HUES6 (cell line): ENCODE data around the gene MTMR11.
A peak's percentile ranks its signal among the peaks of the same experiment; 100 is the strongest.

Source experiments
- H3K27ac ChIP-seq: 2 replicates; pipeline ENCODE4 v1.7.0; 2013; ENCODE audit warnings: low read depth, mild to moderate bottlenecking, low read length, inconsistent platforms
- H3K27me3 ChIP-seq: 2 replicates; pipeline ENCODE4 v1.6.1; 2013; ENCODE audit warnings: low read length; ENCODE audit not compliant: control insufficient read depth, insufficient read depth
- H3K36me3 ChIP-seq: 2 replicates; pipeline ENCODE4 v1.6.1; 2013; ENCODE audit warnings: low read length; ENCODE audit not compliant: control insufficient read depth, insufficient read depth
- H3K4me1 ChIP-seq: 2 replicates; pipeline ENCODE4 v1.6.1; 2013; ENCODE audit warnings: low read length; ENCODE audit not compliant: control insufficient read depth, insufficient read depth
- H3K4me3 ChIP-seq: 2 replicates; pipeline ENCODE4 v1.5.1; 2013; ENCODE audit warnings: low read depth, low read length
- H3K9ac ChIP-seq: one replicate; pipeline ENCODE4 v1.6.1; 2013; ENCODE audit warnings: mild to moderate bottlenecking, low read length
- H3K9me3 ChIP-seq: 2 replicates; pipeline ENCODE4 v1.6.1; 2013; ENCODE audit warnings: low read depth, low read length; ENCODE audit not compliant: control insufficient read depth, insufficient read depth

Gene MTMR11

GRCh38 chr1:149925751-149926150, 10.9 kb downstream of the MTMR11 start:
- Histone ChIP-seq H3K27me3 (no peaks in the 10 kb centered on the region), H3K9me3 (no peaks in the 10 kb centered on the region), H3K36me3 (peaks cover 46% of the 10 kb centered on the region), H3K4me1 (peaks cover 16% of the 10 kb centered on the region), H3K27ac (no peak overlapping the region), H3K9ac (no peak overlapping the region), H3K4me3 (peak overlapping the region; percentile 96; the same call in 1 of the 2 replicates)

GRCh38 chr1:149925345-149925744, 11.3 kb downstream of the MTMR11 start:
- H3K4me1 ChIP-seq: peaks cover 16% of the 10 kb centered on the region
- H3K9me3 ChIP-seq: no peaks in the 10 kb centered on the region
- peaks cover 46% of the 10 kb centered on the region for H3K36me3 ChIP-seq
- no peak overlapping the region for H3K27ac ChIP-seq
- H3K27me3 ChIP-seq: no peaks in the 10 kb centered on the region
- H3K9ac ChIP-seq: no peak overlapping the region
- H3K4me3 ChIP-seq: no peak overlapping the region

GRCh38 chr1:149923626-149924025, 13.1 kb downstream of the MTMR11 start:
- H3K9ac ChIP-seq: no peak overlapping the region
- peaks cover 46% of the 10 kb centered on the region for H3K36me3 ChIP-seq
- no peak overlapping the region for H3K4me3 ChIP-seq
- no peak overlapping the region for H3K27ac ChIP-seq
- H3K4me1 ChIP-seq: peaks cover 12% of the 10 kb centered on the region
- no peaks in the 10 kb centered on the region for H3K27me3 ChIP-seq
- H3K9me3 ChIP-seq: no peaks in the 10 kb centered on the region

GRCh38 chr1:149917571-149918144, 19.0 kb downstream of the MTMR11 start, which contains the start of gene SV2A:
SV2A (minus strand) TSS chr1:149917844; CDS start chr1:149913840, 4,004 bp downstream.
- peaks cover 13% of the 10 kb centered on the region for H3K36me3 ChIP-seq
- H3K27ac ChIP-seq: no peak within 1 kb of the TSS
- H3K4me1 ChIP-seq: peaks cover 19% of the 10 kb centered on the region
- H3K27me3 ChIP-seq: no peaks in the 10 kb centered on the region
- peak within 1 kb of the TSS; percentile 81 for H3K4me3 ChIP-seq
- H3K9ac ChIP-seq: peak within 1 kb of the TSS; percentile 61
- H3K9me3 ChIP-seq: no peaks in the 10 kb centered on the region

DNA sequence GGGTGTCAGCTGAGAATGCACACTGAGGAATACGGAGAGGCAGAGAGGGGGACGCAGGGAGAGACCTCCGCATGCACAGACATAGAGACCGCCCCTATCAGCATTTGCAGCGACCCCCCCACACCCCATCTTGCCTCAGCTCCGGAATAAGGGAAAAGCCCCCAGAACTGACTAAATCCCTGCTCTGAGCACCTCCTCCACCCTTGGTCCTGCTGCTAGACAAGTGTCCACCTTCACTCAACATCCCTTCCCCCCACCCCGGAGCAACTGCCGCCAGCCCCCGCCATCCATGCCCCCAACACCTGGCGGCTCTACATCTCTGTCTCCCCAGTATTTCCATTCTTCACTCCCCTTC, 19.8 kb downstream of the MTMR11 start:
- H3K9me3 ChIP-seq: no peaks in the 10 kb centered on the region
- peak overlapping the region; percentile 81 for H3K4me3 ChIP-seq
- H3K27ac ChIP-seq: no peak overlapping the region
- no peak overlapping the region for H3K9ac ChIP-seq
- peaks cover 19% of the 10 kb centered on the region for H3K4me1 ChIP-seq
- H3K36me3 ChIP-seq: peaks cover 13% of the 10 kb centered on the region
- no peaks in the 10 kb centered on the region for H3K27me3 ChIP-seq

DNA sequence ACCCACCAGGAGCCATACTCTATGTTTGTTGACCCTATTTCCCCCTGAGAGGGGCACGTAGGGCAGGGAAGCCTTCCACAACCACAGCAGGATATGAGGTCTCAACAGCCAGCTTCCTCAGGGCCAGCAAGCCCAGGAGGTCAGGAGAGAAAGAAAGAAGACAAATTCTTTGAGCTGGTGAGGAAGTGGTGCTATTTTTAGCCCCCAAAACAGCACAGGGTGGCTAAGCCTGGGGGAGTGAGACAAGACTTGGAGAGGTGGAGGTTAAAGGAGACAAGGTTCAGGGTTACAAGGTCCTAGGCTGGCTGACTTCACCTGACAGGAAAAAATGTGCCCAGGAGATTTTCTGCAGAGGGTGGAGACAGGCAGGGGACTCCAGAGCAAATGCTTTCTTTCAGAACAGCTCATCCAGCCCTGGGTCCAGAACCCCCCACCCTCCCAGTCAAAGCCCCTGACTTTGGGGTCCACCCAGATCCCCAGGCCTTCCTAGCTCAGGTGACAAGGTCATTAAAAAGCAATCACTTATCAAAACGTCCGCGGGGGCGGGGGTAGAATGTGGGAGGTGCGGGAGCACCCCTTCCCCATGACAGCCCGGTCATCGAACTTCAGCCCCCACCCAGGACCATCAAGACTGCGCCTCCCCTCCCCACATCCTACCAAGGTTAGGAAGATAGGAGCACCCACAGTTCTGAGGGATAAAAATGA, 20.3 kb downstream of the MTMR11 start:
- Histone ChIP-seq H3K4me1 (peaks cover 19% of the 10 kb centered on the region), H3K27me3 (no peaks in the 10 kb centered on the region), H3K36me3 (peaks cover 17% of the 10 kb centered on the region), H3K9me3 (no peaks in the 10 kb centered on the region), H3K9ac (peak overlapping the region; percentile 13), H3K4me3 (peak overlapping the region; percentile 81), H3K27ac (no peak overlapping the region)

GRCh38 chr1:149915429-149916192, 21.1 kb downstream of the MTMR11 start:
- Histone ChIP-seq H3K4me3 (peak overlapping the region; percentile 81), H3K27ac (no peak overlapping the region), H3K9ac (peak overlapping the region; percentile 13), H3K27me3 (no peaks in the 10 kb centered on the region), H3K36me3 (peaks cover 17% of the 10 kb centered on the region), H3K4me1 (peaks cover 19% of the 10 kb centered on the region), H3K9me3 (no peaks in the 10 kb centered on the region)

- peaks cover 26% of the 10 kb centered on the region for H3K36me3 ChIP-seq
- H3K4me3 ChIP-seq: no peak overlapping the region
- H3K9ac ChIP-seq: no peak overlapping the region
- no peaks in the 10 kb centered on the region for H3K9me3 ChIP-seq
- H3K27ac ChIP-seq: no peak overlapping the region
- peaks cover 19% of the 10 kb centered on the region for H3K4me1 ChIP-seq
- no peaks in the 10 kb centered on the region for H3K27me3 ChIP-seq
Observed at GRCh38 chr1:149914545-149914944, 22.1 kb downstream of the MTMR11 start.

DNA sequence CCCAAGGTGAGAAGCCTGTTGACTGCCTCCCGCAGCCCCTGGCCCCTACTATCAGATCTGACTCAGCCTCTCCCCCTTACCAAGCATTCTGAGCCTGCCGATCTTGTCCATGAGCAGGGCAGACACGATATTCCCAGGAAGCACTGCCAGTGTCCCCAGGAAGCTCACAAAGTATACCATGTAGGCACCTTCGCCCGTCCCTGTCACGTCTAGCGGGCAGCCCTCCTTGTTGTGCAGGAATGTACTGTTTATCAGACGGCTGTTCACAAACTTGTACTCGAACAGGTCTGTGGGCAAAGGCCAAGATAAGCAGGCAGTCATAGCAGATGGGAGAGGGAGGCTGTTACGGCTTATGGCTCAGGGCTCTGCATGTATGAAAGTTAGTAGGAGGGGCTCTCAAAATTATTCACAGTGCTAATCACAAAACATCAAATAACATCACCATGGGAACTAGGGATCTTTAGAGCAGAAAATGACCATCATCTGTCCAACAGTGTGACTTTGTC, 30.1 kb downstream of the MTMR11 start:
- no peak overlapping the region for H3K4me3 ChIP-seq
- H3K9ac ChIP-seq: no peak overlapping the region
- H3K36me3 ChIP-seq: peaks cover 56% of the 10 kb centered on the region
- no peaks in the 10 kb centered on the region for H3K27me3 ChIP-seq
- no peaks in the 10 kb centered on the region for H3K9me3 ChIP-seq
- H3K27ac ChIP-seq: no peak overlapping the region
- no peaks in the 10 kb centered on the region for H3K4me1 ChIP-seq

DNA sequence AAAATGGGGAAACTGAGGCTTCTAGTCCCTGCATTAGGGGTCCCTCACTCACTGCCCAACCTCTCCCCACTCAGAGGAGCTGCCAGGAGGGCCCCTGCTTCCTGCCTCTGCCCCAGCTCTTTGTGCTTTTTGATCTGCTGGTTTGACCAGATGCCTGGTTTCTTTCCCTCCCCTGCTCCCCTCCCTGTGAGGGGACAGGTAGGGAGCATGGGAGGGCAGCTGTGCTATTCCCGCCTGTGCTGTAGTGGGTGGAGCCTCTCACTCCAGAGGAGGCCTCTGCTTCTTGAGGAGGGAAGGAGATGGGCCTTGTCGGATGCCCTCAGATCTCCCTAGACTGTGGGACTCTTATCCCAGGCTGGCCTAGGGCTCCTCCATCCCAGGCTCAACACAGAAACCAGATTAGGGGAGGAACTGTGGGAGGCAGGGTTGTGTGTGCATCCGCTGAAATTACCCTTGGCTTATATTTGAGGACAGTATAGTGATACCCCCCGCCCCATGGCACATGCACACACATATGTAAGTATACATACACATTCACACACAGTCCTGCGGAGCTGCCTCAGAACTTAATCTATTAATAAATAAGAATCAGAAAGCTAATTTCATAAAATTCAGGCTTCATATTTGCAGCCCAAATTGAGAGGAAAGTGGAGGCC, 32.7 kb downstream of the MTMR11 start:
- no peaks in the 10 kb centered on the region for H3K9me3 ChIP-seq
- no peak overlapping the region for H3K9ac ChIP-seq
- H3K4me3 ChIP-seq: no peak overlapping the region
- H3K27me3 ChIP-seq: no peaks in the 10 kb centered on the region
- H3K36me3 ChIP-seq: peaks cover 40% of the 10 kb centered on the region
- H3K27ac ChIP-seq: peak overlapping the region; percentile 12; the same call in 1 of the 2 replicates
- peaks cover 4% of the 10 kb centered on the region for H3K4me1 ChIP-seq
